K562 (cell line): Measurements from ENCODE around the gene PIK3CD. TPM values are rescaled to one million over a fixed set of nuclear protein-coding genes. Genes with fewer than 3 reads are reported as not detected.

Source experiments
- ATAC-seq: fragments of 200-7000 bp; cut with Tn5 transposase; 3 replicates; pipeline ENCODE4 v1.9.1; 2020; ENCODE audit warnings: moderate library complexity
- BruUV-seq: library from RNA; stranded (reverse); fragments of 400-500 nt; replicated peaks from 2 replicates; lab custom pipeline; 2021; lab: Mats Ljungman, UMichigan
- CTCF ChIA-PET: fragments of 300-600 bp; formaldehyde crosslinking; extraction: SDS; loops from one replicate; lab custom pipeline; 2021; ENCODE audit warnings: low intra/inter-chr PET ratio; lab: Yijun Ruan, JAX
- POLR2A ChIA-PET: fragments of 300-600, 350-650 bp; sonication (Branson Sonifier 250); formaldehyde crosslinking; extraction: SDS; loops from one replicate; lab custom pipeline; 2021; ENCODE audit warnings: antibody characterized with exemption, inconsistent platforms; lab: Yijun Ruan, JAX
- DNase-seq, 4 experiments: peaks; one replicate each; pipeline versions ENCODE4 v3.0.0 to v3.0.0-alpha.2; 2011 to 2018; ENCODE audit warnings: low spot score in 3 of 4, mixed read lengths in 3 of 4; ENCODE audit errors: extremely low read depth in 1 of 4
- FAIRE-seq: peaks from 2 replicates; lab custom pipeline; 2011; peaks lifted over from hg19 to GRCh38; lab: Jason Lieb, UNC
- H2AFZ ChIP-seq: 2 replicates; pipeline ENCODE4 v1.6.0; 2011; ENCODE audit warnings: low read depth, low read length, control low read depth, inconsistent platforms
- H3K27ac ChIP-seq: fragments of 200-600 bp; 3 replicates; pipeline ENCODE4 v1.8.0; 2011; ENCODE audit warnings: low read depth, mild to moderate bottlenecking, control low read depth, inconsistent platforms, low read length, moderate library complexity, mixed read lengths; ENCODE audit errors: extremely low read depth
- H3K27me3 ChIP-seq, 2 experiments: fragments of 300-600 bp in 1 of 2; 2 replicates in 1 of 2; 3 replicates in 1 of 2; pipeline versions ENCODE4 v1.6.0 to v1.8.0; 2011; ENCODE audit warnings: inconsistent platforms in 2 of 2, low read length in 2 of 2, mild to moderate bottlenecking in 1 of 2, mixed read lengths in 1 of 2, moderate library complexity in 1 of 2; ENCODE audit not compliant: control insufficient read depth in 2 of 2, insufficient read depth in 2 of 2
- H3K36me3 ChIP-seq: fragments of 300-600 bp; 3 replicates; pipeline ENCODE4 v1.8.0; 2011; ENCODE audit warnings: mild to moderate bottlenecking, low read length, inconsistent platforms; ENCODE audit not compliant: control insufficient read depth, insufficient read depth
- H3K4me1 ChIP-seq, 2 experiments: fragments of 200-600 bp in 1 of 2; replicated peaks in 1 of 2; 2 replicates in 1 of 2; 3 replicates in 1 of 2; pipeline versions ENCODE4 v1.5.1 to v1.8.0; 2011; ENCODE audit warnings: inconsistent platforms in 2 of 2, low read length in 2 of 2, mild to moderate bottlenecking in 1 of 2, mixed read lengths in 1 of 2, moderate library complexity in 1 of 2; ENCODE audit not compliant: control insufficient read depth in 2 of 2, insufficient read depth in 2 of 2
- H3K4me2 ChIP-seq: 2 replicates; pipeline ENCODE4 v1.6.1; 2011; ENCODE audit warnings: low read length, control low read depth, inconsistent platforms, mixed read lengths; ENCODE audit not compliant: insufficient read depth
- H3K4me3 ChIP-seq: fragments of 200-600 bp; sonication (generic), shearing (Covaris generic); 2 replicates; pipeline ENCODE4 v1.5.1; 2016; ENCODE audit warnings: control low read depth, inconsistent platforms
- H3K79me2 ChIP-seq: fragments of 200-600 bp; 3 replicates; pipeline ENCODE4 v1.8.0; 2011; ENCODE audit warnings: low read length, inconsistent platforms; ENCODE audit not compliant: control insufficient read depth, insufficient read depth
- H3K9ac ChIP-seq, 2 experiments: 2 replicates each; pipeline versions ENCODE4 v1.6.0 to v1.6.1; 2011; ENCODE audit warnings: low read depth in 2 of 2, low read length in 2 of 2, control low read depth in 1 of 2, inconsistent platforms in 1 of 2, mild to moderate bottlenecking in 1 of 2, mixed read lengths in 1 of 2; ENCODE audit not compliant: insufficient read depth in 1 of 2
- H3K9me1 ChIP-seq: one replicate; pipeline ENCODE4 v1.6.0; 2011; ENCODE audit warnings: inconsistent platforms, mild to moderate bottlenecking, low read length, moderate library complexity; ENCODE audit not compliant: control insufficient read depth, insufficient read depth
- H3K9me3 ChIP-seq: replicated peaks from 2 replicates; pipeline ENCODE4 v1.5.1; 2011; ENCODE audit warnings: low read depth, low read length, inconsistent platforms; ENCODE audit not compliant: control insufficient read depth, insufficient read depth
- H4K20me1 ChIP-seq: replicated peaks from 2 replicates; pipeline ENCODE4 v1.6.1; 2011; ENCODE audit warnings: low read length, inconsistent platforms, mixed read lengths; ENCODE audit not compliant: control insufficient read depth, insufficient read depth
- ARID2 ChIP-seq: fragments of 450-650 bp; IDR thresholded peaks from 2 replicates; pipeline ENCODE4 v1.6.1; 2017; ENCODE audit warnings: antibody characterized with exemption, mild to moderate bottlenecking
- KDM2B ChIP-seq: fragments of 250-450 bp; sonication (Bioruptor Pico); IDR thresholded peaks from 2 replicates; pipeline ENCODE4 v1.8.0; 2021; ENCODE audit warnings: mild to moderate bottlenecking, moderate library complexity
- POLR2G ChIP-seq: fragments of 200-400 bp; formaldehyde crosslinking; IDR thresholded peaks from 2 replicates; pipeline ENCODE4 v1.6.1; 2017; ENCODE audit warnings: low read depth, mild to moderate bottlenecking, antibody characterized with exemption, low read length, moderate library complexity
- WGBS: fragments of 100-300 bp; shearing (Covaris generic); methylation state at CpG from one replicate; pipeline ENCODE4 v1.1.6; 2016; ENCODE audit warnings: low coverage, mixed read lengths; ENCODE audit not compliant: insufficient coverage; ENCODE audit errors: missing lambda C conversion rate; 5-methylcytosine and 5-hydroxymethylcytosine counted together
- in situ Hi-C: fragments of 300-500 bp; cut with MboI; formaldehyde crosslinking; loops from 4 replicates; pipeline ENCODE4 v1.15.0; 2018; ENCODE audit warnings: inconsistent platforms, mixed read lengths
- intact Hi-C: fragments of 100-400 bp; cut with micrococcal nuclease; formaldehyde crosslinking; loops from 2 replicates; pipeline ENCODE4 v1.14.2; 2022
- polyA plus RNA-seq, 8 experiments: library from polyadenylated mRNA; depleted of rRNA in 4 of 8; stranded (reverse) in 5 of 8; unstranded in 3 of 8; fragments of >200 nt; fragmentation: Nextera tagmentation in 2 of 8; fragmentation: Illumina TruSeq in 1 of 8; extraction: Ambion mirVana in 2 of 8; extraction: Trizol in 1 of 8; gene quantifications; 2 replicates each; pipeline versions ENCODE4 v1.2.1 to v1.2.3, GENCODE V29; 2011 to 2014; ENCODE audit warnings: inconsistent platforms in 1 of 8, missing spikeins in 1 of 8
- total RNA-seq, 7 experiments: library from RNA; depleted of rRNA in 6 of 7; stranded (reverse); fragments of >200 nt in 6 of 7; fragmentation: Illumina TruSeq in 2 of 7; extraction: Trizol in 2 of 7; gene quantifications; 2 replicates each; pipeline versions ENCODE4 v1.2.1 to v1.2.3, GENCODE V29; 2011 to 2021; ENCODE audit warnings: low replicate concordance in 1 of 7
- TF ChIP-seq, protein P1 (sequence below): fragments of 250-450 bp; sonication (Bioruptor Pico); IDR thresholded peaks from 2 replicates; pipeline ENCODE4 v1.8.0; 2022; ENCODE audit warnings: moderate library complexity, mild to moderate bottlenecking, inconsistent platforms

Gene PIK3CD
- total and polyA plus RNA-seq, 9 of the 15 experiments (the other 6 are each of a cell fraction or from before 2014, with no cell fraction given): 1.8 to 20.8 (median 7.2) TPM

DNA sequence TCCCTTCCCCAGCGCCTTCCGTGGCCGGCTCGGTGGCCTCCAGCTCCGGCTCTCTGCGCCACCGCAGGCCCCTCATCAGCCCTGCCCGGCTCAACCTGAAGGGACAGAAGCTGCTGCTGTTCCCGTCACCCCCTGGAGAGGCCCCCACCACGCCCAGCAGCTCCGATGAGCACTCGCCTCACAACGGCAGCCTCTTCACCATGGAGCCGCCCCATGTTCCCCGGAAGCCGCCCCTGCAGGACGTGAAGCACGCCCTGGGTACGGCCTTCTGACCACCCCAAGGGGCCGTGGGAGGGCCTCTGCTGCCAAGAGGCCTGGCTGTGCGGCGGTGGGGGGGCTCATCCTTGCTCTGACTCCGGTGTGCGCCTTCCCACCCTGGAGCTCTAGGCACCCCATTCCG, 41.0 kb upstream of the PIK3CD start:
- no TSS peak for BruUV-seq
- FAIRE-seq (no peak), ATAC-seq (no peak)
- Histone ChIP-seq H3K9ac (no peak overlapping the region), H3K4me3 (no peak overlapping the region), H3K9me3 (no peaks in the 10 kb centered on the region), H2AFZ (no peak overlapping the region), H3K36me3 (peaks cover 81% of the 10 kb centered on the region; the same call in 2 of the 3 replicates), H3K4me1 (peaks cover 0 to 23% of the 10 kb centered on the region in 2 experiments; a peak in 2 of 5 replicates), H3K79me2 (no peaks in the 10 kb centered on the region), H3K27me3 (no peaks in the 10 kb centered on the region), H3K4me2 (no peak overlapping the region), H4K20me1 (no peaks in the 10 kb centered on the region; the same call in 1 of the 2 replicates)
- WGBS: 91% methylated on average over 24 of the region's 25 CpGs
- intact Hi-C loops: no loop called here
- peak; percentile 36; the same call in 1 of the 2 replicates for TF ChIP-seq POLR2G
- TF ChIP-seq, protein P1, sequence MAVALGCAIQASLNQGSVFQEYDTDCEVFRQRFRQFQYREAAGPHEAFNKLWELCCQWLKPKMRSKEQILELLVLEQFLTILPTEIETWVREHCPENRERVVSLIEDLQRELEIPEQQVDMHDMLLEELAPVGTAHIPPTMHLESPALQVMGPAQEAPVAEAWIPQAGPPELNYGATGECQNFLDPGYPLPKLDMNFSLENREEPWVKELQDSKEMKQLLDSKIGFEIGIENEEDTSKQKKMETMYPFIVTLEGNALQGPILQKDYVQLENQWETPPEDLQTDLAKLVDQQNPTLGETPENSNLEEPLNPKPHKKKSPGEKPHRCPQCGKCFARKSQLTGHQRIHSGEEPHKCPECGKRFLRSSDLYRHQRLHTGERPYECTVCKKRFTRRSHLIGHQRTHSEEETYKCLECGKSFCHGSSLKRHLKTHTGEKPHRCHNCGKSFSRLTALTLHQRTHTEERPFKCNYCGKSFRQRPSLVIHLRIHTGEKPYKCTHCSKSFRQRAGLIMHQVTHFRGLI (CRISPR knock-in tag): no peak
- TF ChIP-seq, all 486 proteins: peak for 1
- Histone ChIP-seq H3K27ac (no peak overlapping the region), H3K9me1 (peaks cover 3% of the 10 kb centered on the region)
- DNase-seq: no peak
- CTCF ChIA-PET: no interaction called here
- POLR2A ChIA-PET: interaction anchor here (0.6 to 1.5 kb wide), 4 partner anchors 13 to 56 kb away, joined by 3 to 6 read pairs (median 3); no protein-coding TSS in a partner anchor
- in situ Hi-C loops: no loop called here

DNA sequence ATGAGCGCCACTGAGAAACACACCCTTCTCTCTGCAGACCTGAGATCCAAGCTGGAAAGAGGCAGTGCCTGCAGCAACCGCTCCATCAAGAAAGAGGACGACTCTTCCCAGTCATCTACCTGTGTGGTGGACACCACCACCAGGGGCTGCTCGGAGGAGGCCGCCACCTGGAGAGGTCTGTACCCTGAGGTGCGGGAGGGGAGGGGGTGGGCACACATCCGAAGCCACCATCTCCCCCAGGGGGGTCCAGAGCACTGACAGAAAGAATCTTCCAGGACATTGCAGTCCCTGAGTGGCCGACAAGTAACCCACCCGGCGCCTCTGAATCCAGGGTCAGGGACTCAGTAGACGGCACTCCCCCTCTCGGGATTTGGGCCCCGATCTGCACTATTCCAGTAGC, 39.8 kb upstream of the PIK3CD start:
- ChIA-PET POLR2A (interaction anchor here (1.5 kb wide), 2 partner anchors 14 to 18 kb away, joined by 4 to 6 read pairs; no protein-coding TSS in a partner anchor), CTCF (interaction anchor here (0.6 kb wide), 1 partner anchor 1867 kb away, joined by 3 read pairs; the partner anchor contains the start of gene DISP3)
- in situ Hi-C loops: no loop called here
- Histone ChIP-seq H3K4me3 (no peak overlapping the region), H3K27me3 (no peaks in the 10 kb centered on the region), H3K4me2 (no peak overlapping the region), H3K36me3 (peaks cover 71% of the 10 kb centered on the region; the same call in 2 of the 3 replicates), H3K79me2 (no peaks in the 10 kb centered on the region), H3K9me3 (no peaks in the 10 kb centered on the region), H2AFZ (no peak overlapping the region), H3K9me1 (no peaks in the 10 kb centered on the region), H3K27ac (no peak overlapping the region), H3K4me1 (peaks cover 4 to 23% of the 10 kb centered on the region in 2 experiments; a peak in 3 of 5 replicates), H4K20me1 (no peaks in the 10 kb centered on the region; the same call in 1 of the 2 replicates), H3K9ac (peak overlapping the region in 1 of 2 experiments; percentile 37; a peak in 2 of 4 replicates)
- WGBS: 86% methylated on average over 11 of the region's 13 CpGs
- TF ChIP-seq KDM2B (no peak), ARID2 (no peak)
- DNase-seq (no peak), ATAC-seq (no peak), FAIRE-seq (no peak)
- intact Hi-C loops: no loop called here
- no TSS peak for BruUV-seq
